ENCODE measurements around the gene POU2F2.

POU2F2 gene

DNA sequence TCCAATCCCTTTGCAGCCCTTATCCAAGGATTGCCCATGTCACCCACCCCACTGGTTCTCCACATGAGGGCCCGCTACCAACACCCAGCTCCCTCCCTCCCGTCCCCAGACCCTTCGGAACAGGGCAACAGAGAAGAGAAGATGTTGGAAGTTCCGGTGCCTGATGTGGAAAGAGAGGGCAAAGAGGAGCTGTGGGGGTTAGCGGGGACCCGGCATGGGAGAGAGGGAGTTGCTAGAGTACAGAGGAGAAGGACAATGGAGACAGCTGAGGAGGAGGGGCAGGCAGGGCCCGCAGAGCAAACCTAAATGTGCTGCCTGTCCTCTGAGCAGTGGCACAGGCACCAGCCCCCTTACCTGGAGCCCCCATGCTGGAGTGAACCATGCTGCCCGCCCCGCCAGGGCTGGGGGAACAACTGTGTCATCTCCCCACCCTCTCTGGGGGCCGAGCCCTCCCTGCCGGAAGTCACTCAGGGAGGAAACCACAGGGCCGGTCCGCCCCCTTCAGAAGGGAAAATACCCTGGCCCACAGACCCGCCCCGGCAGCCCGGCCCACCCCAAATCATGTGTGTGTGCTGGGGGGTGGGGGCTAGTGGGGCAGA is at the start of gene POU2F2:
TSS of gene POU2F2 (minus strand) at position 417 of the 599 bp plus-strand sequence. CDS start at position 382, 35 bp downstream.
- DNase-seq, result peak in 20 of 56 donors; percentile 3 to 48 (median 12)

DNA sequence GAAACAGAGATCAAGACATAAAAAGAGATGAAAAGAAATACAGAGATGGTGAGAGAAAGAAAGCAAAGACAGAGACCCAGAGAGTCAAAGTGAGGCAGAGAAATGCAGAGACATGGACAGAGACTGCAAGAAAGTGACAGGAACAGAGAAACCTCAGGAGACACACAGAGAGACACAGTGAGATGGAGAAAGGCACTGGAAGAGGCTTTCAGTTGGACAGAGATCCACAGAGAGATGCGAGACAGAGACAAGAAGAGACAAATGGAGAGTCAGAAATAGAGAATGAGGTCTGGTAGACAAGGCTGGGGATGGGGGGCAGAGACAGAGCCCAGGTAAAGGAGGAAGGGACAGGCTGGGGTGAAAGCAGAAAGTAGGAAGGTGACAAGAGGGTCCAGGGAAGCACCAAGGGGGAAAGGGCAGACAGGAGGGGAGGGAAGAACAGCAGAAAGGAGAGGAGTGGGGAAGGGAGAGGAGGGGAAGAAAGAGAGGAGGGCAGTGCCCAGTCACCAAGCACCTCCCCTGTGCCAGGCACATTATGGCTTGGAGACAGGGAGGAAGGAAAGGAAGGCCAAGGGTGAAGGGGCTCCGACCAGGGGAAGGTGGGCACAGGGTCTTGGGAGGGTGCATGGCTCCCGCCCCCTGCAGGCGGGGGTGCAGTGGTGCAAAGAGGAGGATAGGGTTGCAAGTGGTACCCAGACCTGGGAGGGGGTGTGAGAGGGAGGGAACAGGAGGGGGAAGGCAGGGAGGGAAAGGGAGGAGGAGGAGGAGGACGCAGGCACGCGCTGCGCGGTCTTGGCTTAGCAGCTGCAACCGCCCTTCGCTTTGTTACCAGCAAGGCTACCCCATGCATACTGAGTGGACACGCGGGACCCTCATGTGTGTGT is 46.8 kb upstream of the POU2F2 start:
- DNase-seq, result peak in 1 of 56 donors; percentile 7

DNA sequence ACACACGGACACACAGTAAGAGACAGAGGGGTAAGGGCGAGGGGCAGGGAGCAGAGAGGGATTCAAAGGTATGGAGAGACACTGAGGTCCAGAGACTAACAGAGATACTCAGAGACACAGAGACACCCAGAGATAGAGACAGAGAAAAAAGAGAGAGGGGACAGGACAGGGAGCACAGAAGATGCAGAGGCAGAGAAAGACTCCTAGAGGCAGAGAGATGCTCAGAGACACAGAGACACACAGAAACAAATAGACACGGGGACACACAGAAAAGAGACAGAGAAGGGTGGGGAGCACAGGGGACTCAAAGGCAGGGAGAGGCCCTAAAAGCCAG is 45.4 kb upstream of the POU2F2 start:
- DNase-seq, result no peak

DNA sequence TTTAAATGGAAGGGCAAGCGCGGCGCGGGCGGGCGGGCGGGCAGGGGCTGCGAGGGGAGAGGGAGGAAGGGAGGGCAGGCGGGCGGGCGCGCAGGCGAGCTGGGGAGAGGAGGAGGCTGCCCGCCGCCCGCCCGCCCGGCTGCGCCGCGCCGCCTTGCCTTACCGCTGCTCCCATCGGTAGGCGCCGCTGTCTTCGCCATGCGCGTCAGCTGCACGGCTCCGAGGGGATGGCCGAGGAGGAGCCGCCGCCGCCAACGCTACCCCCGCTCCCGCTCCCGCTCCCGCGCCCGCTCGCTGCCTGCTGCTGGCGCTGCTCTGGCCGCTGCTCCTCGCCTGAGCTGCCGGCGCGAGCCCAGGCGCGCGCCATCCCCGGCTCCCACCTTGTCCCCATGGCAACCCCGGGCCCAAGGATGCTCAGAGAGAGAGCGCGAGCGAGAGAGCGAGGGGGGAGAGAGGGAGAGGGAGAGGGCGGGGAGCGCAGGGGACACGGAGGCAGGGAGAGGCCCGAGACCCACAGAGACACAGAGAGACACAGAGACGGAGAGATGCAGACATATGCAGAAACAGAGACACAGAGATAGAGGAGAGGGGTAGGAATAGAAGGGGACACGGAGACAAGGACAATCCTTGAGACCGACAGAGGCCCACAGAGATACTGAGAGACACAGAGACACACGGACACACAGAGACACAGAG is 44.9 kb upstream of the POU2F2 start:
- DNase-seq, result peak in 54 of 56 donors; percentile 9 to 86 (median 59)

DNA sequence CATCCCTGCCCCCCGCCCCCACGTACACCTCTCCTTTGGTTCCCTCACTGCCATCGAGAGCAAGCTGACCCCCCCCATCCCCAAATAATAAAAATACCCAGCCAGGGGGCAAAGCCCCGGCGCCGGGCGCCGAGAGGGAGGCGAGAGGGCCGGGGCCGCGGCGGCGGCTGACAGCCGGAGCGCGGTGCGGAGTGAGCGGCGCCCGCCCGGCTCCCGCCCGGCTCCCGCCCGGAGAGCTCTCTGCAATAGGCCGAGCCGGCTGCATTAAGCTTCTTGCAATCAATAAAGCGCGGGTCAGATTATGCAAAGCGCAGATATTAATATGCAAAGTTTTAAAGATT is 44.4 kb upstream of the POU2F2 start:
- peak in 9 of 56 donors; percentile 21 to 59 (median 39) for DNase-seq

DNA sequence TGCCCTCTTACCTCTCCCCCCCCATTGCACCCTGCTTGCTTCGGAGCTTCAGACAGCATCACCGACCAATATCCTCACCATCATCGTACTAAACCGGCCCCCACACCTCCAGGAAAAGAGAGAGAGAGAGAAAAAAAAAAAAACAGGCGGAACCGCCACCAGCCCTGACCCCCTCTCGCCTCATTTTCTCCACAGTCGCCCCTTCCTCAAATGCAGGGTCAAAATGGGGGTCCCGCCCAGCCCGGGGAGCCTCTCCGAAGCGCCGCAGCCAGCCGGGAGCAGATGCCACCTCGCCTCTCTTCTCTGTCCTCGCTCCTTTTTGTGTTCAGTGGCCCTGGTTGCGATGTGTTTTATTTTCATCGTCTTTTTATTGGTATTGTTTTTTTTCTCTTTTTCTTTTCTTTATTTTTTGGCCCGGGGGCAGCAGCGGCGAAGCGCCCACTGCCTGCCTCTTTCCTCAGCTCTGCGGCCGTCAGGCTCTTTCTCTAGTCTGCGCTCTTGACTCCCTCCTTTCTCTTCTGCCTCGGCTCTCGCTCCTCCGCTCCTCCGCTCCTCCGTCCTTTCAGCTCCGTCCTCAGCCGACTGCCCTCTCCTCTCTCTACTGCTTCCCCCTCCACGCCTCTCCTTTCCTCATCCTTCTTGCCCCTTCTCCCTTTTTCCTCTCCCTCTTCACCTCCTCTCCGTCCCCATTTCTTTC is 43.9 kb upstream of the POU2F2 start:
- DNase-seq, result peak in 15 of 56 donors; percentile 7 to 57 (median 29)

DNA sequence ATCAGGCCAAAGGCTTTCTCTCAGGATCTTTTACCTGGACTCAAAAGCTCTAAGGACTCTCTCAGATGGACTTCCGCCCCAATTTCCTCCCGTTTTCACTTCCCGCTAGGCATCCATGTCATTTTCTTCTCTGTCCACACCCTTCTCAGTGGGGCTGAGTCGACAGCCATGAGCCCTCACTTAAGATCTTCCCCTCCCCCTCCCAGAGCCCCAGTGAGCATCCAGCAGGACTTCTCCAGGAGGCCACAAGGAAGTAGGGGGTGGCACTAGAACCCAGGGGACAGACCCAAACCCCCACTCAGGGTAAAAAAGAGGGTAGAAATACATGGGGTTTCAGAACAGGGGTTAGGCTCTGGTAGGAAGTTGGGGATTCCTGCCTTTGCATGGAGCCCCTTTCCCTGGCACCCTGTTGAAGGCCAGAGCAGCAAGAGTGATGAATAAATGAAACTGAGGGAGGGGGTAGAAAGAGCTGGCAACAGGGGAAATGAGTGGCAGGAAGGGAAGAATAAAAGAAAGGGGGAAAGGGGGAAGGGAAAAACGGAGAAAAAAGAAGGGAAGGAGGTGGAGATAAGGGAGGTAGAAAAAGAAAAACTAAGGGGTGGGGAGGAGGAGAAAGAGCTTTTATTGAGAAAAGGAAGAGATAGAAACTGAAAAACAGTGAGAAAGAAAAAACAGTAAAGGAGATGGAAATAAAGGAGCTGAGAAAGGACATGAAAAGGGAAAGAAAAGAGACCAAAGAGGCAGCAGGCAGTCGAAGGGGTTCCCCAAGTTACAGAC is 42.9 kb upstream of the POU2F2 start:
- no peak for DNase-seq

DNA sequence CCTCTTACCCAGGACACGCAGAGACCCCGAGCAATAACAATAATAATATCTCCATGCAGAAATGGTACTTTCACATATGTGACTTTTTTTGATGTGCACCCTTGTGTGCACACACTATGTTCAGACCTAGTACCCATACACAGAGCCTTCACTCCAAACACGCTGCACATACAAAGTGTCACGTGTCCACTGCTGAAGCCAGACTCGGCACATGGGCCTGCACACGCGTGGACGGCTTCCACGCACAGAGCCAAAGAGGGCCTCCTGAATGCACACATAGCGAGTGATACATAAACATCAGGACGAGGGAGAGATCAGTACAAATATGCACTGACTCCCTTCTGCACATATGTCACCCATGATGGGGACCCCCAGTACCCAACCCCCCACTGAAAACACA is 41.9 kb upstream of the POU2F2 start:
- DNase-seq, result no peak

DNA sequence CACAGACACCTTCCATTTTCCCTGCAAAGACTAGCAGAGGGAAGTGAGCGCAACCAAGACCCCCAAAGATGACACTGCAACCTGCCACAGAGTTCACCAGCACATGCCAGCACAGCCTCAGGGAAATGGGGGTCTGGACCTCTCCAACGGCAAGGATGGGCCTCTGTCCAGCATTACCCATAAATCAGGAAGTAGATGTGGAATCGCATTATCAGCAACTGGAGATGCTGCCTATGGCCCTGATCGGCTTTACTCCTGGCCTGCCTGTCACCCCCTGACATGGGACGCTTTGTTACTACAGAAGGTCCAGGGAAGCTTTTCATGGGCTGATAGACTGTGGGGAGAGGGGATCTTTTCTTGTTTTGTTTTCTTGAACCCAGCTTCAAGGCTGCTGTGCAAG is 41.4 kb upstream of the POU2F2 start:
- no peak for DNase-seq

DNA sequence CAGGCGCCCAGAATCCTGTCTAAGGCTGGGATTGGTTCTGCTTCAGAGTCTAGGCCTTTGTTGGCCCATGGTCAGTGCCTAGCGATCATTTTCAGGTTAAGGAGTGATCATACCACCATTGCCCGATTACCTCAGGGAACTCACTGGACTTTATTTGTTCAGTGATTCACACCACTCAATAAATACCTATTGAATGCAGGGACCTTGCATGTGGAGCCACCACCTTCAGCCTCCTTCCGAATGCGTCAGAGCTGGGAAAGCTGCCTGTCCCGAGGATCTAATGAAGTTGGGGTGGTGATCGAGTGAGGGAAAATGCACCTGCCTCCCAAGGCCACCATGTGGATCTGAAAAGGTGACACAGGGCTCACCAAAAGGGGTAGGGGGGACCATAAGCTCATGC is 40.0 kb upstream of the POU2F2 start:
- DNase-seq, result no peak

DNA sequence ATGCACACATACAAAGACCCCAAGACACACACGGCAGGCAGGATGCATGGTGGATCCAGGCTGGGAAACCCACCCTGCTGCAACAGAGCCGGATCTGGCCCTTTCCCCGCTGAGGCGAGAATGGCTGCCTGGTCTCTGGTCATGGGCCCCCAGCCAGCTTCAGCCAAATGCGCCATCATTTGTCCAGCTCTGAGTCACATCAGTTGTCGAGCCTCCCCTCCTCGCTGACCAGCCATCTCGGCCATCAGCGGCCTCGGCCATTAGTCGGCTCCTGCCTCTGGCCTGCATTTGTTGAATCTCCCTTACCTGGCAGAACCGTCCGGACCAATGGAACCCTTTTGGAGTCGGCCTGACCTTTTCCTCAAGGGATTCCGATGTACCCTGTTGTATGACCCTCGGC is 38.5 kb upstream of the POU2F2 start:
- no peak for DNase-seq

DNA sequence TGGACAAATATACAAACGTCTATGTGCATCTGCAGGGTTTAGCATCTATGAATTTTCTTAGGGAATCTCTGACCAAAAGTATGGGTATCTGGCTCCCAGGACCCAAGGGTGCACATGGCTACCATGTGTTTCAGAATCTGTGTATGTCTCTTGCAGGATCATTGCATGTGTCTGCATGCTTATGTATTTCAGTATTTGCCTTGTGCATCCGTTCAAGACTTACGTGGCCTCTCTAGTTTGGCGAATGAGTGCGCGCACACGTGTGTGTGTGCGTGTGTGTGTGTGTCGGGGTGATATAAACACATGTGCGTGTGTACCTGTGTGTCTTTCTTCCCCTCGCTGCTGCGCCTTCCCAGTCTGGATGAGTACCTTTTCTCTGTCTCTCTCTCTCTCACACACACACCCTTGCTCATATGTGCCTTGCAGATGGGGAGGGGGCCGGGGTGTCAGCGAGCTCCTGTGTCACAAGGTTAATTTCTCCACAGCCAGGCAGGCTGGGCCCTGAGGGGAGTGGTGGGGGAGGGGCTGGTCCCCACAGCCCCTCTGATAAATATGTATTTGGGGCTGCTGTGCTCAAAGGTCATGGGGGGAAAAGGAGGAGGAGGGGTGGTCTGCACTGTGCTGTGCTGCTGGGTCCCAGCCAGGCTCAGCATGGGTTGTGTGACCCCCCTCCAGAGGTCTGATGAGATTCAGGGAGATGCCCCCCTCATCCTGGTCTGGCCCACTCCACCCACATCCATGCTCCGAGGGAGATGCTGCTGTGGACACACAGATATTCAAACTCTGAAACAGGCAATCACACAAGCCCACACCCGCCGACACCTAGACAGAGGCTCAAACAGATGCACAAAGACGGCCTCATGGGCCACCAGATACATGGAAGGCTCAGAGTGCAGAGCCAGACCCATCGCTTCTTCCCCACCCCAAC is 37.5 kb upstream of the POU2F2 start:
- DNase-seq, result no peak

DNA sequence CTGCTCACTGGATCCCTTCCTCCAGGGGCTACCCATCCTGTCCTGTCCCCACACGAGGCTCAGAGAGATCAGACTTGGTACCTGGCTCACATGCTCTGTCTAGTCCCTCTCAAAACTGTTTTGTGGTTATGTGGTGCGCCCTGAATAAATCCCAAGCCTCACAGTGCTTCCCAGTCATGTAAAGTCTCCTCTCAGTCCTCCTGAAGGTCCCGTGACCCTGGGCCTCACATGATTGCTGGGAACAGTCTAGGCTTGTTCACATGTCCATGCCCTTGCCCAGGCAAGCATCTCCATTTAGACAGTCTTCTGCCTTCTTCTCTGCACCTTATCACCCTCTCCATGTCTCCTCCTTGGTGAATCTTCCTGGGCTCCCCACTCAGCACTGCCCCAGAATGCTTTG is 36.0 kb upstream of the POU2F2 start:
- DNase-seq, result no peak

DNA sequence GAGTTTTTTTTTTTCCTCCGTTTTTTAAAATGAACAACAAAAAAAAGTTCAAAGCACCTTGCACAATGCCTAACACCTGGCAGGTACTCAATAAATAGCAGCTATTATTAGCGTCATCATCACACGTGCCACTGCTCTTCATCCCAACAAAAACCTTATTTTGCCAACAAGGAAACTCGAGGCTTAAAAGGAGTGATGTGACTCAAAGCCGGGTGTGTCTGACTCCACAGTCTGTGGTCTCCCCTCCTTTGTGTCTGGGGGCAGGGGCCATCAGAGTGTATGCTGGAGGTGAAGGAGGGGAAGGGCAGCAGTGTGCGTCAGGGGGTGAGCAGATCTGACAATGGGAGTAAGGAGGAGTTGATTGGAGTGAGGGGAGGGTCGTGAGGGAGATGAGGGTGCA is 34.1 kb upstream of the POU2F2 start:
- DNase-seq, result no peak

DNA sequence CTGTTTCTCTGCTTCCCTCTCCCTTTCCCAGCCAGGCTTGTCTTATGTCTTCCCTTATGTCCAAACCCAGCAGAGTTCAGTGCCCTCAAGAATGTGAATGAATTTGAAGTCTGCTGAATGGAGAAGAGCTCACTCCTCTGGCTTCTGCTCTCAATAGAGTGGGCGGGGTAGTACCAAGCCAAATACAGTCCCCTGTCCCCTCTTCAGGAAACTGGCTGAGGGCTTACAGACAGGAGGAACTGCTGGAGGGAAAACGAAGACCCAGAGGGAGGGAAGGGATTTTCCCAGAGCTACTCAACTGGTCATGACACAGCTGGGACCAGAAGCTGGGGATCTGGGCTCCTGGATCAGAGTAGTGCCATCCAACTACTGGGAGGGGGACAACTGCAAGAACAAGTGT is 32.9 kb upstream of the POU2F2 start:
- no peak for DNase-seq

DNA sequence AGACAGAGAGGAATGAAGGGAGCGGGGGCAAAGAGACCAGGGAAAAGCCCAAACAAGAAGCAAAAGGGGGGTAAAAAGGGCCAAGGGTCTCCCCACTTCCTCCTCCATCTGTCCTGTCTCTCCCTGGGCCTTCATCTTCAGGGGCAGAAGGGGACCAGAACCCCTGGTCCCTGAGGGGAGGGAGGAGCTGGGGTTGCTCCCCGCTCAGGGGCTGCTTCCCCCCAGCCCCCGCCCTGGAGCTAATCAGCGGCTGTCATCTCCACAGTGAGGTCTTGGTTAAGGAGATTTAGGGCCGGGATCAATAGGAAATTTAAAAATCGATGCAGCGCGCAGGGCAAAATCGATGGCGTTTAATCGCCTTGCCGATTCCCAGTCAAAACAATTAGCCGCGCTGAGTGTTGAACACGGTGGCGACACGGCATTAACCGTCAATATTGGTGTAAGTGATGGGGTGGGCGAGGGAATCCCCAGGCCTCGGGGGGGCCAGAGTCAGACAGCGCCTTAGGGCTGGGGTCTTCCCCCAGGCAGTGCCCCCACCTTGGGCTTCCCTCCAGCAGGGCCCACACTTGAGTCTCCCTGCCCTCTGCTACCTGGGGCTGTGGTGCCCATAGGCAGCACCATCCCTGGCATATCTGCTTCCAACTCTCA is 29.5 kb upstream of the POU2F2 start:
- DNase-seq, result no peak

DNA sequence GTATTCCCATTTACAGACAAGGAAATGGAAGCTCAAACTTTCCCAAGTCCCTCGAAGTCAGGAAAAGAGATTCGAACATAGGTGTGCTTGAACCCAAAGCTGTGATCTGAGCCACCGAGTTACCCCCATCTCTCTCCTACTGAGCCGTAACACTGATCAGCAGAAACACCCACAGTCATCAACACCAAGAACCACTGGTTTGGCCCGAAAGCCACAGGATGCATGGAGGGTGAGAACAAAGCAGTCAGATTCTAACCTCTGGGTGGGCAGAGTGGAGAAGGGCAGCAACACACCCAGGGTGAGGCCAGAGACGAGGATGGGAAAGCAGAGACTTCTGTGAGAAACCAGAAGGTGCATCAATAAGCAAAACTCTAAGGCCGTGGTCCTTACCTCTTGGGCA is 27.7 kb upstream of the POU2F2 start:
- DNase-seq, result no peak

DNA sequence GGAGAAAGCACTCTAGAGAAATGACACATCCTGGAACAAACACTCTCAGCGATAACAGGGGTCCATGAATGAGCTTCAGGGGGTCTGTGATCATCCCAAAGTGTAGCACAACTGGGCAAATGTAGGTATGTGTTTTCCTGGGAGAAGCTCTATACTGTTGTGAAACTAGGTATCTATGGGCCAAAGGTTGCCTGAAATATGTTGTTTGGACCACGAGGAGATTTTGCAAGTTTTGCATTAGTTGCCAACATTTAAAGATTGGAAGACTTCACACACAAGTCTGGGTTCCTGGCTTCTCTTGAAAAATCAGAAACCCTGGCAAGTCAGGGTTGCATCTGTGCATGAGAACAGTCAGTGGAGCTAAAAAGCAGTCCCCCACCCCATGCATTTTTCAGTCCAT is 26.7 kb upstream of the POU2F2 start:
- DNase-seq, result no peak

DNA sequence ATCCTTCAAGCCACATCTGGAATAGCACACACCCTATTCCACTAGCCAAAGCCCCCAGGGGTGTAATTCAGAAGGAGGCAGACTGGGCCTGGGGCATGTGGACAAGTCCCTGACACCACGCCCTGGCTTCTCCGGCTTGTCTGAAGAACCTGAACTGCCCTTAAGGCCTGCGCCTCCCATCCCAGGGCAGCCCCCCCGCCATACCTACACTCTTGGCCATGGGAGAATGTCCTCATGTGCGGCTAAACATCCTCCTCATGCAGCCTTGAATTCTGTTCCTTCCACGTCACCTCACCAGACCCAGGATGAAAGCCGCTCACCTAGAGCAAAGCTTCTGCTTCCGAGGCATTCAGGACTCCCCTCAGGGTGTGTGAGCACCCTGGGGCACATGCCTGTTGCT is 24.3 kb upstream of the POU2F2 start:
- DNase-seq, result no peak

Measured in nucleus accumbens (tissue), 56 donors.